H1 (cell line): ENCODE results near the gene HLA-E. TPM values are rescaled to one million over a fixed set of nuclear protein-coding genes. Genes with fewer than 3 reads are reported as not detected.

Experiments used
- HDAC2 ChIP-seq, 2 experiments: fragments of 300-600 bp in 1 of 2; sonication (generic) in 1 of 2; IDR thresholded peaks; 2 replicates each; pipeline ENCODE4 v1.6.1; 2011 to 2012; ENCODE audit warnings: low read depth in 2 of 2, low read length in 2 of 2, mild to moderate bottlenecking in 2 of 2, moderate library complexity in 2 of 2, borderline replicate concordance in 1 of 2, inconsistent platforms in 1 of 2
- polyA plus RNA-seq, 7 experiments: library from polyadenylated mRNA; depleted of rRNA in 3 of 7; stranded (reverse) in 5 of 7; unstranded in 2 of 7; fragments of >200 nt in 5 of 7; fragments of 200-250 nt in 2 of 7; gene quantifications; 1 replicate in 5 of 7; 2 replicates in 1 of 7; 4 replicates in 1 of 7; pipeline versions ENCODE4 v1.2.1 to v1.2.3, GENCODE V29; 2011 to 2013; ENCODE audit warnings: missing spikeins in 2 of 7, mixed read lengths in 2 of 7
- total RNA-seq: library from RNA; stranded (reverse); fragmentation: NEBNext Ultra II Directional; extraction: Animal tissue kit (Norgen Biotek cat#: 25700); gene quantifications from 2 replicates; pipeline ENCODE4 v1.2.1, GENCODE V29; 2021

The HLA-E gene
- total and polyA plus RNA-seq, 2 of the 8 experiments (the other 6 are each of a cell fraction or from before 2014, with no cell fraction given), result 20.2 to 28.0 TPM

- no peak for TF ChIP-seq HDAC2 (IDR thresholded peaks at IDR 0.05; ENCODE audit: borderline replicate concordance in 1 of 2, low read depth in 2 of 2, low read length in 2 of 2)
These were observed 30.2 kb upstream of the HLA-E start (continued) for GRCh38 chr6:30459145-30459544.
